GM21390 (cell line): ENCODE measurements around the gene PREX1.
"Not testable (repeated sequence)": the region's sequence is repeated elsewhere in the genome, so short reads cannot be mapped to it uniquely, and the experiment has no call there.

Experiments used
- ATAC-seq: cut with Tn5 transposase; IDR thresholded peaks from one replicate; pipeline ENCODE4 v1.9.1; 2021; ENCODE audit not compliant: unreplicated experiment

Gene PREX1

GRCh38 chr20:48758206-48758820 lies 69.5 kb downstream of the PREX1 start:
- ATAC-seq, result no peak

- not testable (repeated sequence) for ATAC-seq
Observed at GRCh38 chr20:48756774-48757173, 71.0 kb downstream of the PREX1 start.

GRCh38 chr20:48754292-48754691 lies 73.5 kb downstream of the PREX1 start:
- no peak for ATAC-seq

GRCh38 chr20:48752963-48753362 lies 74.8 kb downstream of the PREX1 start:
- ATAC-seq, result no peak

- ATAC-seq, result no peak
Observed at GRCh38 chr20:48751871-48752270, 75.9 kb downstream of the PREX1 start.

- no peak for ATAC-seq
Observed at GRCh38 chr20:48750941-48751635, 76.7 kb downstream of the PREX1 start.

- no peak for ATAC-seq
Observed at GRCh38 chr20:48750376-48750775, 77.4 kb downstream of the PREX1 start.

- ATAC-seq, result no peak
Observed at GRCh38 chr20:48749437-48749836, 78.4 kb downstream of the PREX1 start.

- no peak for ATAC-seq
Observed at GRCh38 chr20:48748556-48748955, 79.2 kb downstream of the PREX1 start.

- ATAC-seq, result no peak
Observed at GRCh38 chr20:48747840-48748414, 79.9 kb downstream of the PREX1 start.

- ATAC-seq, result no peak
Observed at GRCh38 chr20:48745330-48745729, 82.5 kb downstream of the PREX1 start.

- ATAC-seq, result no peak
Observed at GRCh38 chr20:48744515-48744914, 83.3 kb downstream of the PREX1 start.

GRCh38 chr20:48743807-48744206 lies 84.0 kb downstream of the PREX1 start:
- ATAC-seq, result no peak

GRCh38 chr20:48742912-48743680 lies 84.7 kb downstream of the PREX1 start:
- no peak for ATAC-seq

GRCh38 chr20:48742233-48742632 lies 85.6 kb downstream of the PREX1 start:
- ATAC-seq, result no peak

- ATAC-seq, result no peak
Observed at GRCh38 chr20:48741669-48742068, 86.1 kb downstream of the PREX1 start.

GRCh38 chr20:48740712-48741111 lies 87.1 kb downstream of the PREX1 start:
- ATAC-seq, result peak; percentile 38

- no peak for ATAC-seq
Observed at GRCh38 chr20:48740292-48740649, 87.5 kb downstream of the PREX1 start.

GRCh38 chr20:48739395-48740291 lies 88.2 kb downstream of the PREX1 start:
- ATAC-seq, result no peak

GRCh38 chr20:48738399-48739304 lies 89.1 kb downstream of the PREX1 start:
- peak; percentile 76 for ATAC-seq
